ENCODE measurements around the gene RALGDS. TPM values are rescaled to one million over a fixed set of nuclear protein-coding genes. Genes with fewer than 3 reads are reported as not detected.

Gene RALGDS
- total and polyA plus RNA-seq, 2 donors (not counting 1 experiment from before 2014, with no cell fraction given), result 62.4 to 88.0 TPM

GRCh38 chr9:133100506-133101355, 20.3 kb downstream of the RALGDS start:
- Histone ChIP-seq H3K36me3 (replicated peaks in 1 of 2; ENCODE audit: control extremely low read depth in 1 of 2, control insufficient read depth in 1 of 2, extremely low read depth in 1 of 2, insufficient read depth in 2 of 2, low read length in 1 of 2) (peaks cover 0 to 72% of the 10 kb centered on the region in 2 experiments), H3K9ac (ENCODE audit: low read length) (no peak overlapping the region), H3K27ac (ENCODE audit: low read length in 2 of 2) (no peak overlapping the region), H3K9me3 (ENCODE audit: control extremely low read depth in 1 of 3, control insufficient read depth in 2 of 3, insufficient read depth in 1 of 3, low read length in 2 of 3) (peaks cover 1 to 11% (median 7%) of the 10 kb centered on the region in 3 donors), H2AFZ (ENCODE audit: insufficient read depth, low read depth, low read length, poor library complexity, severe bottlenecking) (no peak overlapping the region), H3K79me2 (ENCODE audit: control insufficient read depth, insufficient read depth, low read length) (no peaks in the 10 kb centered on the region), H3K4me3 (ENCODE audit: control extremely low read depth in 1 of 5, extremely low read depth in 1 of 5, insufficient read depth in 1 of 5, low read depth in 2 of 5, low read length in 4 of 5) (no peak overlapping the region), H3K4me1 (ENCODE audit: control insufficient read depth in 2 of 2, insufficient read depth in 2 of 2, low read length in 2 of 2) (no peaks in the 10 kb centered on the region), H3K4me2 (replicated peaks; ENCODE audit: low read depth, low read length, poor library complexity, severe bottlenecking) (no peak overlapping the region), H4K20me1 (ENCODE audit: control insufficient read depth, insufficient read depth, low read length, poor library complexity, severe bottlenecking) (no peaks in the 10 kb centered on the region), H3K27me3 (replicated peaks in 1 of 4; ENCODE audit: control extremely low read depth in 1 of 4, control insufficient read depth in 3 of 4, insufficient read depth in 4 of 4, low read length in 3 of 4) (no peaks in the 10 kb centered on the region)
- Mint-ChIP-seq H3K9me3 (ENCODE audit: insufficient read depth) (peaks cover 11% of the 10 kb centered on the region), H3K4me3 (no peak overlapping the region), H3K4me1 (no peaks in the 10 kb centered on the region), H3K27me3 (no peaks in the 10 kb centered on the region), H3K27ac (no peak overlapping the region)
- ChIA-PET POLR2A (no interaction called here), CTCF (interaction anchor here (1.6 to 26.5 kb wide), 6 partner anchors 13 to 86 kb away, joined by 5 to 599 read pairs (median 10); no protein-coding TSS in a partner anchor)
- TF ChIP-seq EZH2 (IDR thresholded peaks at IDR 0.05; ENCODE audit: borderline replicate concordance, insufficient read depth, low read depth, low read length, poor library complexity, severe bottlenecking), result no peak
- TF ChIP-seq CTCF (IDR thresholded peaks at IDR 0.05), result no peak
- DNase-seq (no peak), ATAC-seq (ENCODE audit: low read depth) (no peak)
- intact Hi-C loops (cut with micrococcal nuclease), result no loop called here
- WGBS (ENCODE audit: insufficient coverage), result 94% methylated on average over 11 of the region's 13 CpGs
